GM18508 (cell line): ENCODE results near the gene GTF2A1.
"Not testable (repeated sequence)": the region's sequence is repeated elsewhere in the genome, so short reads cannot be mapped to it uniquely, and the experiment has no call there.

Experiments
- ATAC-seq: cut with Tn5 transposase; IDR thresholded peaks from one replicate; pipeline ENCODE4 v1.9.1; 2021; ENCODE audit warnings: moderate number of reproducible peaks; ENCODE audit not compliant: insufficient read depth, unreplicated experiment

Gene GTF2A1

DNA sequence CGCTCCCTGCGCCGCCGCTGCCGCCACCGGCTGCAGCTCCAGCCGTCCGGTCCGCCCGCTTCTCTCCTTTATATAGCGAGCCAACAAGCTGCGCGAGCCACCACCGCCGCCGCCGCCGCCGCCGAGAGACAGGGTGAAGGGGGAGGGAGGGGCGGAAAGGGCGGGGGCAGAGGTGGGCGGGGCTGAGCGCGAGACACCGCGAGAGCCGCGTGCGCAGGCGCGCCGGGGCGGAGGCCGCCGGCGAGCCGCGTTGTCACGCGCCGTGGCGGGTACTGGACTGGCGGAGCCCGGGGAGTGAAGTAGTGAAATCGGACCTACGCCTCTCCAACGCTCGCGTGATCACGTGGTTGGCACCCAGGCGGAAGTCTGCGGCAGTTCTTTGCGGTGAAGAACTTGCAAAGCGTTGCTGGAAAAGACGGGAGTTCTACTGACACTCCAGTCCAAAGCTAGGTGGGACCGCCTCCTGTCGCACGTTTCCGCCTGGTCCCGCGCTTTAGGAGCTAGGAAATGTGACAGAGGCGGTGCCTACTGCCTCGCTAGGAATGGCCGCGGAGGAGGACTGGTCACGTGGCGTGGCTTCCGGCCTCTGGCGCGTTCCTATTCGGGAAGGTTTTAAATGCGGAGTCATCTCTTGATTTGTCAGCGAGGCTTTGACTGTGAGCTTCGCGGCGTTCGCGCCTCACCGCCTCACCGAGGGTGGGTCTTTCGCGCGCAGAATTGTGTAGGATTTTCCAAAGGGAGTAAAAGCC lies at the start of gene GTF2A1:
Gene GTF2A1 (minus strand): TSS at position 130 of the 749 bp plus-strand sequence. CDS start 441 bp downstream, outside the sequence.
- peak; percentile 54 for ATAC-seq

DNA sequence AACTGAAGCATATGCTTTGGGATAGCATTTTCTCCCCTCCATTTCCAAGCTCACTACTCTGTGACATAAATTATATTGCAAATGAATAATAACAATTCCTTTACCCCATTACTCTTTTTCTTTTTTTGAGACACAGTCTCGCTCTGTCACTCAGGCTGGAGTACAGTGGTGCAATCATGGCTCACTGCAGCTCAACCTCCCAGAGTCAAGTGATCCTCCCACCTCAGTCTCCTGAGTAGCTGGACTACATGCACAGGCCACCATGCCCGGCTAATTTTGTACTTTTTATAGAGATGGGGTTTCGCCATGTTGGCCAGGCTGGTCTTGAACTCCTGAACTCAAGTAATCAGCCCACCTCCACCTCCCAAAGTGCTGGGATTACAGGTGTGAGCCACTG lies 49.2 kb upstream of the GTF2A1 start:
- no peak for ATAC-seq

DNA sequence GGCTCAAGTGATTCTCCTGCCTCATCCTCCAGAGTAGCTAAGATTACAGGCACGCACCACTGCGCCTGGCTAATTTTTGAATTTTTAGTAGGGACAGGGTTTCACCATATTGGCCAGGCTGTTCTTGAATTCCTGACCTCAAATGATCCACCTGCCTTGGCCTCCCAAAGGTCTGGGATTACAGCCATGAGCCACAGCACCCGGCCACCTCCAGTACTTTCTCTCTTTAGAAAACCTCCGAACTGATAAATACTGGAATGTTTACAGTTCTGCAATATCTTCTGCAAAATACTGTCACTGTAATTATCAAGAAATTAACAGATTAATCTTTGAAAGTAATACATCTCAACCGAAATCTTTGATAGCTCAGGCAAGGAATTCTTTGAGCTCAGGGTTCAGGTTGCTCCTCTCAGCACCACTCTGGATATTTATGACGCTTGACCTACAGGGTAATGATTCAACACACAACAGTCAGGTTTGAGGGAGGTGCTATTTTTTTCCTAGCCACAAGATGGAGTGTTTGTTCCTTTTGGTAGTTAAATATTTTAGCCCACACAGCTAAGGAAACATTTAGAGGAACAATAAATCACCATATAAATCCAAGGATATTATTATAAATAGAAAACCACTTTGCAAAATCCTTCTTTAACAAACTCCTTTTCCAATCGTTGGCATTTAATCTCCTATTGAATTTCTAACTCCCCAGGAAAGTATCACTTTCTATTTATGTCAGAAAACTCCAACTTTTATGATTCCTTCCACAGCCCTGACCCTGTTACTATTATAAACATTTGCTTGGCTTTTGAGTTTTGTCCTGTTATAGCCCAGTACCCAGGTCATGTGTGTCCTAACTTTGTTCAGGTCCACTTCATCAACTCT lies 48.6 kb upstream of the GTF2A1 start:
- ATAC-seq, result peak; percentile 76

DNA sequence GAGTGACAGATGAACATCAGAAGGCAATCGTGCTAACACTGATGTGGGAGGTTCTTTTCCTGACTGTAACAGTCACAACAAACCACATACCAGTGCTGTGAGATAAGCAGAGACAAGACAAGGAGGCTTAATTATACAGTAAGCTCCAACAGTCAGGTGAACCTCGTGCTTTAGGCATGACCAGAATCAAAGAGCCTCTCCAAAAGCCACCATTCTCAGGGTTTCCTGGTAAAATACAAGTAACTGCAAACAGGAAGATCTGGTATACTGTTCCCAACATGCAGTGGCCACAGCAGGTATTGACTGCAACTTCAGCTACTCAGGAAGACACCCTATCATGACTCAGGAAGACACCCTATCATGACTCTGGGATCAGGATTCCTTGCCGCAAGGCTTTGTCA lies 47.3 kb upstream of the GTF2A1 start:
- ATAC-seq, result no peak

DNA sequence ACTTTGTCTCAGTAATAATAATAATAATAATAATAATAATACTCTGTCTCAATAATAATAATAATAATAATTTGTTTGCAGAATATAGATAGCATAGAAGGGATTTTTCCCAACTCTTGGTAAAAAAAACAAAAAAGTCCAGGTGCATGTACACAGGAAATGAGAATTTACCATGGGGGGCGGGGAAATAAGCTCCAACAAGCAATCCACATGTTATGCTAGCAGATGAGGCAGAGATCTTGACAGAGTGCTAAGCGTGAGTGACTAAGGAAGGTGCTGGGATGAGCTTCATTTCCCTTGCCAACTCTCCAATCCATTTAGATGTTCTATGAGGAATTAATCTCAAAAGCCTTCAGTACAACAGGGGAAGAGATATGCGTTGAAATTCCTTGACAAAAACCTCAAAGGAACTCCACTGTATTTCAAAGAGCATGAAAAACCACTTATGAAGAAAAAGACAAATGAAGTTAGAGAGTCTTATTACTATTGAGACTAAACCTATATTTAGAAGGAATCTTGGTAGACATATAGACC lies 44.9 kb upstream of the GTF2A1 start:
- no peak for ATAC-seq

DNA sequence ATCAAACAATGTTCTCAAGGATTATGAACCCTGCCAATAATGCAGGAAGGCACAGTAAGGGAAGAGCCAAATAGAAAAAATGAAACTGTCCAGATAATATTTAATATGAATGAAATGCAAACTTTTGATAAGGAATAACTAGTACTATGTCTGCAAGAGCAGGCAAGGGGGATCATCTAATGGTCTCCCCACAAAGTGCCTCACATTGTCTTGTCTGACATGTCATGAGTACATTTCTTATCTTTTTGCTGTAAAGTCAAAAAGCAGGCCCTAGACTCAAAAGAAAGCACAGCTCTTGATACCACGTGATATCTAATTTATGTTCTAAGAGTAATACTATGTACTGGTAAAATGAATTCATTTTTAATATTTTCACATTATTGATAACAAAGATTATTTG lies 43.9 kb upstream of the GTF2A1 start:
- no peak for ATAC-seq

DNA sequence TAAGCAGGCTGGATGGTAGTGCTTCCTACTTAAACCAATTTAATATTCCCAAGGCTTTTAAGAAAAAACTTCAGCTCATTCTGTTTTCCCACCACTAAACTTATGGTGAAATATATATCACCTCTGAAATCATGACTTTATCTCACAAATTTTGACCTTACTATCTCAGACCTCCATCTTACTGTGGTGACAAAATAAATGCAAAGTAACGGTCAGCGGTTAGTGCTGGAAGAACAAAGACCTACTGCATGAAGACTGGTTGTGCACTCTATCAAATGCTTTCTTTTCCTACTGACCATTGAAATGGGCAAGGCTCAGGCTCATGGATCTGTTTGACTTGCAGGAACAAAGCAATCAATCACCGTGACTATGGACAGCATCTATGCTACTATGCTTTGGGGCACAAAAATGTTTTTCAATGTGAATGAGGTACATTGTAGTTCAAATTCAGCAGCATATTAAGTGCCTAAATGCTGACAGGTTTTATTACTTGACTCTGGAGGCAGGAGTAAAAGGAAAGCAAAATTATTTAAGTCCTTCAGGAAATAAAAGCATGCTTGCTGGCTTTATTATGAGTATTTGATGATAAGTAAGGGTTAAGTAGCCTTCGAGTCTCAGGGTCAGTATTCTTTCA lies 43.1 kb upstream of the GTF2A1 start:
- ATAC-seq, result no peak

DNA sequence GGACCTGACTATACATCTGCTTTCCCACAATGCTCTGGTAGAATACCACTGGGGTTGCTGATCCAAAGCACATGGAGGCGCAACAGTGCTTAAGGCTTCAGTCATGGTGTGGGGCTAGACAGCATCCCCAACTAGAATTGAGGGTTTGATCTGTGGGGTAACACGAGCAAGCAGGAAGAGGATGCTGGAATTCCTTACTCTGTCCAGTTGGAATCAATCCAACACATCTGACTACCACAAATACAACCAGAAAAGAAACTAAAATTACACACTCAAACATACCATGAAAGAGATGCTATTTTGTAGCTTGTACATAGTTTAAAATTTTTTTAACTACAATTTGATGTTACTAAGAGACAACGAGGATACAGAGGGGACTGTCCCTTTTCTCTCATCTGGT lies 40.4 kb upstream of the GTF2A1 start:
- ATAC-seq, result no peak

DNA sequence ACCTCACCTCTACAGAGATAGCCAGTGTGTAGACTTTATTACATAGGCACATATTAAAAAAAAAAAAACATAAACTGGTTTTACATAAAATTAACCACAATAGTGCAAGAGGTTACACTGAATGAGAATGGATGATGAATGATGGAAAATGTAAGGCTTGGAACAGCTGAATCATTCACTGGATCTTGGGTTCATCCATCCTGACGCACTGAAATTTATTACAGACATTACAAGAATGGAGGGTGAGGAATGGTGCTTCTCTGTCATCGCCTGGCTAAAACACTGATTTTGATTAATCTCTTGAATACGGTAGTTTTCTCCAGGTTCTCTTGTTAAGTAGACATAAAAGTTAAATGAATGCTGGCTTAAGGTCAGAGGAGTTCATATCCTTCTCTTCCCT lies 40.0 kb upstream of the GTF2A1 start:
- no peak for ATAC-seq

DNA sequence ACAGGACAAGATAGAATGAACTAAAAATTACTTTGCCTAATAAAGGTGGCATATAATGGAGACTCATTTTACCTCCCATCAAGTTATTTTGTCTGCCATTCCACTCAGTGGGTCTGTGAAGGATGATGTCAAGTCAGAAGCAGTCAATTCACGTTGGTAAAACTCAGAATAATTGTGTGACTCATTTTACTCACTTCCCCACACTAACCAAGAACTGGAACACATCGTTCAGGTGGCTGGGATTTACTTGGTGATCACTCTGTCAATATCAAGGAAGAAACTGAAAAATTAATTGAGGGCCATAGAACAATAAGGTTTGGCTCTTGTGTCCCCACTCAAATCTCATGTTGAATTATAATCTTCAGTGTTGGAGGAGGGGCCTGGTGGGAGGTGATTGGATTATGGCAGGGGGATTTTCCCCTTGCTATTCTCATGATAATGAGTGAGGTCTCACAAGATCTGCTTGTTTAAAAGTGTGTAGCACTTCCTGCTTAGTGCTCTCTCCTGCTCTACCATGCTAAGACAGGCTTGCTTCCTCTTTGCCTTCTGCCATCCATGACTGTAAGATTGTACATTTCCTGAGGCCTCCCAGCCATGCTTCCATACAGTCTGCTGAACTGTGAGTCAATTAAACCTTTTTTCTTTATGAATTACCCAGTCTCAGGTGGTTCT lies 35.7 kb upstream of the GTF2A1 start:
- peak; percentile 50 for ATAC-seq

DNA sequence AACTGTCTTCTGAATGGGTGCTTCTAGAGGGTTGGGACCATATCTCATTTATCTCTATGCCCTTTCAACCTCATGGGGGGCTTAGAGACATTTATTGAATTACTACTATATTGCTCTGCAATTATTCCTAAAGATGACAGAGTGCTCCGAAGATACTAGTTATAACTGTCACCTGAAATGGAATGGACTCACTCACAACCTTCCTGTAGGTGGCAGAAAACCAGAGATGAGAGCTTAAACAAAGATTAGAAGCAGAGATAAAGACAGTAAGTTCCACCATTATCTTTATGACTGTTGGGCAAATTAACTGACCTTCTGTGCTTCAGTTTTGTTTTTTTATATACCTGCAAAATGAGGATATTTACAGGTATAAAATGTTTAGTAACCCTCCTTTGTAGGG lies 31.5 kb upstream of the GTF2A1 start:
- ATAC-seq, result no peak

DNA sequence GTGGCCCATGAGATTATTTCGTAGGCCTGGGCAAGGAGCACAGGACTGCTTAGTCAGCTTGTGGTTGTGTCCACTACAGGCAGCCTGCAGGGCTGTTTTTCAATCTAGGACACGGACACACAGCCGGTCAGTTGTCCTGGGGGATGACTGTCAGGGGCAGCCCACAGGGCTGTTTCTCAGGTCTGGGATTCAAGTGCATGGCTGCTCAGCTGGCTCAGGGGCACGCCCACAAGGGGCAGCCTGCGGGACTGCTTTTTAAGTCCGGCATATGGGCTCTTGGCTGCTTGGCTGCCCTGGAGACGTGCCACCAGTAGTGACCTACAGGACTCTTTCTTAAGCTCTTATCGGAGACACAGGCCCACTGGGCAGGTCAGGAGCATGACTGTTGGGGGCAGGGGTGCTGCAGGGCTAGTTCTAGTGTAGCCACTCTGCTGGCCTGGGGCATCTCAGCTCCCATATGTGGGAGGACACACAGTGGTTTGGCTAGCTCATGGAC lies 26.6 kb upstream of the GTF2A1 start:
- no peak for ATAC-seq

DNA sequence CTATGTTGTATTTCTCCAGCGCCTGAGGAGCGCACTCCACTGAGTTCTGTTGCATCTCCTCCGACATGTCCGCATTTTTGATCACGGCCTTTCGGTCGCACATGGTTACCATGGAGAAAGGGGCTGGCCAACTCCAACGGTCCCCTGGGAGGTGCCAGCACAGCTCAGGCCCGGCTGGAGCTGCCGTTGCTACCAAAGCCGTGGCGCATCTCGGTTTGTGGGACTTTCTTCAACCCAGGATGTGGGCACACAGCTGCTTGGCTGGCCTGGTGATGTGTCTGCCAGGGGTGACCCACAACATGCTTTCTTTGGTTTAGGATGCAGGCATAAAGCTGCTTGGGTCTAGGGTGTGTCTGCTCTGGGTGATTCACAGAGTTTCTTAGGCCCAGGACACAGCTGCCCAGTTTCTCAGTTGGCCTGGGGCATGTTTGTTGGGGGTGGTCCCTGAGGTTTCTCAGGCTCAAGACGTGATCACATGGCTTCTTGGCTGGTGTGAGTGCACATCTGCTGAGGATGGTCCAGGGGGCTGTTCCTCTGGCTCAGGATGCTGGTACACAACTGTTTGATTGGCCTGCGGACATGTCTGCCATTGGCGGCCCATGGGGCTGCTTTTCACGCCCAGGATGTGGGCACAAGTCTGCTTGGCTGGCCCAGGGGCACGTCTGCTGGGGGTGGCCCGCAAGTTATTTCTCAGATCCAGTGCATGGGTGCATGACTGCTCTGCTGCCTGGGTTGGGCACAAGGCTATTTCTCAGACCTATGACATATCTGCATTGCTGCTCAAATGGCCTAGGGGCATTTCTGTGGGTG lies 25.9 kb upstream of the GTF2A1 start:
- no peak for ATAC-seq

DNA sequence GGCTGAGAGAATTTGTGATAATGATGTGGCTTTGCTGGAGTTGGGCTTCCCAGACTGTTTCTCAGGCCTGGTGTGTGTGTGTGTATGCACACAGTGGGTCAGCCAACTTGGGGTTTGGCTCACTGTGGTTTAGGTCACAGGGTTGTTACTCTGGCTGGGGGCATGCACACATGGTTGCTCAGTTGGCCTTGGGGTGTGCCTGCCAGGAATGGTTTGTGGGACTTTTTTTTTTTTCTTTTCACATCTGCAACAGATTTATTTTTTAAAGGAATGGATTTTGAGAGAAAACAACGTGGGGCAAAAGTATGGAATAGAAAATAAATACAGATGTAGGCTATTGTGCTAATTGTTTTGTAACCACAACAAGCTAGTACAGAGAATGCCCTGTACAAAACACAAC lies 25.0 kb upstream of the GTF2A1 start:
- no peak for ATAC-seq

DNA sequence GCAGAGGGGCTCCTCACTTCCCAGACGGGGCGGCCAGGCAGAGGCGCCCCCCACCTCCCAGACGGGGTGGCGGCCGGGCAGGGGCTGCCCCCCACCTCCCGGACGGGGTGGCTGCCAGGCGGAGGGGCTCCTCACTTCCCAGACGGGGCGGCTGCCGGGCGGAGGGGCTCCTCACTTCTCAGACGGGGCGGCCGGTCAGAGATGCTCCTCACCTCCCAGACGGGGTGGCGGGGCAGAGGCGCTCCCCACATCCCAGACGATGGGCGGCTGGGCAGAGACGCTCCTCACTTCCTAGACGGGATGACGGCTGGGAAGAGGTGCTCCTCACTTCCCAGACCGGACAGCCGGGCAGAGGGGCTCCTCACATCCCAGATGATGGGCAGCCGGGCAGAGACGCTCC lies 23.7 kb upstream of the GTF2A1 start:
- ATAC-seq, result not testable (repeated sequence)

DNA sequence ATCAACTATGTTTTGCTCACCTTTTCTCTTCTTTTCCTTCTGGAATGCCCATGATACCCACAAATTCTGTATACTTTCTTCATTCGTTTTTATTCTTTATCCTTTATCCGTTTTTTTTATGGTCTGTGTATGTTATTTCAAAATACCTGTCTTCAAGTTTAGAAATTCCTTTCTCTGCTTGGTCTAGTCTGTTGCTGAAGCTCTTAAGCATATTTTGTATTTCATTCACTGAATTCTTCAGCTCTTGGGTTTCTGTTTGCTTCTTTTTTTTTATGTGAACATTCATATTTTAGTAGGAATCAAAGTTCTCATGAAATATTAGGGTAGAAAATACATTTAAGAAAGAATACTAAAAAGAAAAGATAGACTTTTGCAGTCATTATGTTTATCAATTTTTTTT lies 22.7 kb upstream of the GTF2A1 start:
- ATAC-seq, result no peak

DNA sequence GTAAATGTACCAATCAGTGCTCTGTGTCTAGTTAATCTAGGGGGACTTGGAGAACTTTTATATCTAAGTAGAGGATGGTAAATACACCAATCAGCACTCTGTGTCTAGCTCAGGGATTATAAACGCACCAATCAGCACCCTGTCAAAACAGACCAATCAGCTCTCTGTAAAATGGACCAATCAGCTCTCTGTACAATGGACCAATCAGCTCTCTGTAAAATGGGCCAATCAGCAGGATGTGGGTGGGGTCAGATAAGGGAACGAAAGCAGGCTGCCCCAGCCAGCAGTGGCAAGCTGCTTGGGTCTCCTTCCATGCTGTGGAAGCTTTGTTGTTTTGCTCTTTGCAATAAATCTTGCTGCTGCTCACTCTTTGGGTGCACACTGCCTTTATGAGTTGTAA lies 16.1 kb upstream of the GTF2A1 start:
- not testable (repeated sequence) for ATAC-seq

DNA sequence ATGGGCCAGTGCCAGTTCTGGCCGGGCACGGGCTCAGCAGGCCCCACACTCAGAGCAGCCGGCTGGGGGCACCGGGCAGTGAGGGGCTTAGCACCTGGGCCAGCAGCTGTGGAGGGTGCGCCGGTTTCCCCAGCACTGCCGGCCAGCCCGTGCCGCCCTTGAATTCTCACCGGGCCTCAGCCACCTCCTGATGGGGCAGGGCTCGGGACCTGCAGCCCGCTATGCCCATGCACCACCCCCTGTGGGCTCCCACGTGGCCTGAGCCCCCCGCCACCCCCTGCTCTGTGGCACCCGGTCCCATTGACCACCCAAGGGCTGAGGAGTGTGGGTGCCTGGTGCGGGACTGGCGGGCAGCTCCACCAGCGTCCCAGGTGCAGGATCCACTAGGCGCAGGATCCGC lies 15.4 kb upstream of the GTF2A1 start:
- ATAC-seq, result no peak

DNA sequence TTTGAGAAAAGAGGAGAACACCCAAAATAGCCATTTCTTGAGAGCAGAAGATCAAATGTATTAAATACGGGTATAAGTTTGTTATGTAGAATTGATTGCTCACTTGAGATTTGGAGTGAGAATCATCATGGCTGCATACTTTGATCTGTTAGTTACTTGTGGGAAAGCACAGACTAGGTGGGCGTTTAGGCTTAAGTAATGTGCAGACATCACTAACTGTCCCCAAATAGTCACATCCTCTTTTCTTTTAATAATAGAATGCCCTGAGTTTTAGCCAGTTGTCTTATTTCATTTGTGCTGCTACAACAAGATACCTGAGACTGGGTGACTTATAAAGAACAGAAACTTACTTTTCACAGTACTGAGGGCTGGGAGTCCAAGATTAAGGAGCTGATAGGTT lies 14.3 kb upstream of the GTF2A1 start:
- no peak for ATAC-seq
